ENCODE data around the gene MBOAT7.
"Not testable (repeated sequence)": the region's sequence is repeated elsewhere in the genome, so short reads cannot be mapped to it uniquely, and the experiment has no call there.

Gene MBOAT7, protein sequence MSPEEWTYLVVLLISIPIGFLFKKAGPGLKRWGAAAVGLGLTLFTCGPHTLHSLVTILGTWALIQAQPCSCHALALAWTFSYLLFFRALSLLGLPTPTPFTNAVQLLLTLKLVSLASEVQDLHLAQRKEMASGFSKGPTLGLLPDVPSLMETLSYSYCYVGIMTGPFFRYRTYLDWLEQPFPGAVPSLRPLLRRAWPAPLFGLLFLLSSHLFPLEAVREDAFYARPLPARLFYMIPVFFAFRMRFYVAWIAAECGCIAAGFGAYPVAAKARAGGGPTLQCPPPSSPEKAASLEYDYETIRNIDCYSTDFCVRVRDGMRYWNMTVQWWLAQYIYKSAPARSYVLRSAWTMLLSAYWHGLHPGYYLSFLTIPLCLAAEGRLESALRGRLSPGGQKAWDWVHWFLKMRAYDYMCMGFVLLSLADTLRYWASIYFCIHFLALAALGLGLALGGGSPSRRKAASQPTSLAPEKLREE

DNA sequence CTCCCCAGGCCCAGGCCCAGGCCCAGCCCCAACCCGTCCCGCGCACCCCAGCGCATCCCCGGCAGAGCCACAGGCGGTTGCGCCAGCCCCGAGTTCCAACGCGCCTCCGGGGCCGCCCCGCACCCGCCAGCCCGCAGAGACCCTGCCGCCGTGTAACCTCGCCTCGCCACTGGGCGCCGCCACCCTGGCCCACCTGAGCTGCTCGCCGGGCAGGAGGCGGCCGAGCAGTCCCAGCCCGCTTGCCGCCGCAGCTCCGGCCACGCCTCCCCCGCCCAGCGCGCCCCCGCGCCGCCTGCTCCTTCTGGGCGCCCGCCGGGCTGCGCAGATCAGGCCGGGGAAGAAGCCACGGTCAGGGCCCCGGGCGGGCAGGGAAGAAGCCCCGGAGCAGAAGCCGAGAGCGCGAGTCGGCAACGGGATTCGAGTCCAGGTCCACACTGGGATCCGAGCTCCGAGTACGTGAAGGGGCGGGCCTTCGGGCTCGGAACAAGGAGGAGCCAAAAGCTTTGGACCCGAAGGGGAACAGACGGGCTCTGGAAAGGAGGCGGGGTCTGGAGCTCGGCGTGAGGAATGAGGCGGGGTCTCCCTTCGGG lies at the start of gene MBOAT7:
TSS of gene MBOAT7 (minus strand) at position 436 of the 590 bp plus-strand sequence. CDS start 1,072 bp downstream, outside the sequence.
- no peak for DNase-seq

DNA sequence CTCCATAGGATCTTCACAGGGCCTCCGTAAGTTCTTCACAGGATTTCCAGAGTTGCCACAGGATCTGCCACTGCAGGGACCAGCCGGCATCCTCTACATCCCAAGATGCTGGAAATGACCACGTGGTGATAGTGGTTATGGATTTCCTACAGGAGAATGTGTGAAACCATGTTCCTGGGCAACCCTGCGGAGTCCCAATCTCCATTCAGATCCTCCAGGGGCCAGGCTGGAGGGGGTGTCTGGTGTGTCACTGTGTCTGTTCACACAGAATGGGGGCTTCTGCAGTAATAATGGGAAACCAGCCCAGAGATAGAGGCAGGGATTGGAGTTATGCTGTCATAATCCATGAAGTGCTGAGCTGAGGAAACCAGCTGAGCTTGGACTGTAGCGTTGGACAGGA lies 44.6 kb upstream of the MBOAT7 start:
- DNase-seq = no peak

DNA sequence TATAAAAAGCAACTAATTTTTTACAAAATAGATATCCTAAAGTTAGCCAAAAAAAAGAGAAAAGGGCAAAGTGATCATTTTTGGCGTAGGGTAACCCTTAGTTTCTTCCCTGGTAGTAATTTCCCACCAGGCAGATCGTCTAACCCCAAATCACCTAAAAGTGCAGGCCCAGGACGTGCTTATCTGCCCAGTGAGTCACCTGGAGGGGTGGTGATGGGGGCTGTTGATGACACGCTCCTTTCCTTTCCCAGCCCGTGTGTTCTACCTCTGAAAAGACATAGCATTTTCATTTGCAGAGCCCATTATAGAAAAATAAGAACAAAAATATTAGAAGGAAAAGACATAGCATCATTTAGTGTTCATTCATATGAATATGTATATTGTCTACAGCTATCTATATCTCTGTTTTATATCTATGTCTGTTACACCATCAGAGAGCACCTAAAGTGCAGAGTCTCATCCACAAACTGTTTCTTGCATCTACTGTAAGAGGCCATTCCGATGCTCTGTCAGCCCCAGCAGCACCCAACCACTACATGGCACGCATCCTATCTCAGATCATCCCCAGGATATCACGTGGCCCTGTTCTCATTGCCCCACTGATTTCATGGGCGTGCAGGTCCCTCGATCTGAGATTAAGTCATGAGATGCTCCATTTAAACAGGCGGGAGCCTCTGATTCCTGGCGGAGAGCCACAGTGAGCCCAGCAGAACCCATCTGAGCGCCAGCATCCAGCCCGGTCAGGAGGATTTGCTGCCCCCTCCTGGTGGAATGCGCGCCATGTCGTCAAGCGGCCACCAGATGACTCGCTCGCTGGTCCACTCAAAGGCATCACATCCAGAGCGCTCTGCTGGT lies 41.9 kb upstream of the MBOAT7 start:
- peak; percentile 59 to 81 for DNase-seq

DNA sequence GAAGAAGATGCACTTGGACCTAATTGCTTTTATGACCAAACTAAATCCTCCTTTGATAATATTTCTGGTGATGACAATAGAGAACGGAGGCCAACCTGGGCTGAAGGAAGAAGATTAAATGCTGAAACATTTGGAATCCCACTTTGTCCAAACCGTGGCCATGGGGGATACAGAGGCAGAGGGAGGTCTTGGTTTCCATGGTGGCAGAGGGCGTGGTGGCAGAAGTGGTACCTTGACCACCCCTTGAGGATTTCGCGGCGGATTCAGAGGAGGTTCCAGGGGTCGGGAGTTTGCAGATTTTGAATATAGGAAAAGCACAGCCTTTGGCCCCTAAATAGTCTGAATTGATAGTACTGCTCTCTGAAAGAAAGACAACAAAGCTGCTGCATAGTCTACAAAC lies 40.7 kb upstream of the MBOAT7 start:
- no peak for DNase-seq

DNA sequence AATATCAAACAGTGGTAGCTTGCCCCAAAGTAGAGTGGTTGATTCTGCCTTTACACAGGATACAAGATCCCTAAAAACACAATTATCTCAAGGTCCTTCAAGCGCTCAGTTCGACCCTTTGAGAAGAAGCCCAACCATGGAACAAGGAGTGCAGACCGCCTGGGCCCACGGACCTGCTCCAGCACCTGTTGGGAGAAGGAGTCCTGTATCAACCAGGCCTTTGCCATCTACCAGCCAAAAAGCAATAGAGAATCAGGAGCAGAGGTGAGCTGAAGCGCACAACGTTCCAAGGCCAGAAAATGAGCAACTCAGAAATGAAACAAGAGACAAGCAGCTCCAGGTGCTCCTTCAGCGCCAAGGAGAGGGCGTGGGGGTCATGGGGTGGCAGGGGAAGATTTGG lies 39.8 kb upstream of the MBOAT7 start:
- DNase-seq = no peak

DNA sequence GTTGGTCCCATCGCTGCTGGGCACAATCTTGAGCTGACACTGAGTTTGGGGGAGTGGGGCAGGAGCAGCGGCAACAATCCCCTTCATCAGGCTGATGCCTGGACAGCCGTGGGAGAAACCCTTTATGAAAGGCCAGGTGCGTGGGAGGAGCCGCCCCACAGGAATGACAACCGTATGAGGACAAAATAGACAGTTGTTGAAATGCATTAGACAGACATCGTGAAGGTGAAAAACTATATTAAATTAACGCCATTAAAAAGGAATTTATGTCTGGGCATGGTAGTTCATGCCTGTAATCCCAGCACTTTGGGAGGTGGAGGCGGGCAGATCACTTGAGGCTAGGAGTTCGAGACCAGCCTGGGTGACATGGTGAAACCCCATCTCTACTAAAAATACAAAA lies 35.2 kb upstream of the MBOAT7 start:
- DNase-seq = not testable (repeated sequence)

DNA sequence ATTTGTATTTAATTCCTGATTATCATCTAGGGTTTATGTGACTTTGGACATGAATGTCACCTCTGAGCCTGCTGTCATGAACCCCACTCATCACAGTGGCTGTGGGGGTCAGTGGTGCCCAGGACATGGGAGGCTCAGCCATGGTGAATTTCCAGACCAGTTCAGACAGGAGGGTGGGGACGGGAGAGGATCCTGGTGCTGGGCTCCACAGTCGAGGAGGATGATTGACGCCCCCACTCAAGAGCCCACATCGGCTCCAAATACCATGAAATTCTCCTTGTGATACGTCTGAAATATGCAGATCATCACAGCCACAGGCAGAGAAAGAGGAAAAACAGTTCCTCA lies 34.5 kb upstream of the MBOAT7 start:
- DNase-seq = not testable (repeated sequence)

DNA sequence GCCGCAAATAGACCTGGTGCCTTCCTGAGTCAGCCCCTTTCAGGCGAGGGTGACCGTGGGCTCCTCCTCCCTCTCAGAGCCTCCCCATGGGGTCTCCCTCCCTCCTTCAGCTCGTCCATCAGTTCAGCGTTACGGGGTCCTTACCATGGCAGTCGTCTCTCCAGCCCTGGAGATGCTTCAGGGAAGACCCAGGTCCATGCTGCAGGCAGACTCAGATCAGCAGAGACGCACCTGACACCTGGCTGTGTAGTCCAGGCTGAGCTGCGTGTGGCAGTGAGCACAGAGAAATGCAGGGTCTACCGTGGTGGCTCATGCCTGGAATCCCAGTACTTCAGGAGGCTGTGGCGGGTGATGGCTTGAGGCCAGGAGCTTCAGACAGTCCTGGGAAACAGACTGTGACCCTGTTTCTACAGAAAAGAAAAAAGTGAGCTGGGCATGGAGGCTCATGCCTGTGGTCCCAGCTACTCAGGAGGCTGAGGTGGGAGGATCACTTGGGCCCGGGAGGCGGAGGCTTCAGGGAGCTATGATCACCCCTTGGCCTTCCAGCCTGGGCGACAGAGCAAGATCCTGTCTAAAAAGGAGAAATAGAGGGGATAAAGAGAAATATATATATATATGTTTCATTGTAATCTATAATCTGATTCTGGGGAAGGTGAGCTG lies 34.0 kb upstream of the MBOAT7 start:
- not testable (repeated sequence) for DNase-seq

DNA sequence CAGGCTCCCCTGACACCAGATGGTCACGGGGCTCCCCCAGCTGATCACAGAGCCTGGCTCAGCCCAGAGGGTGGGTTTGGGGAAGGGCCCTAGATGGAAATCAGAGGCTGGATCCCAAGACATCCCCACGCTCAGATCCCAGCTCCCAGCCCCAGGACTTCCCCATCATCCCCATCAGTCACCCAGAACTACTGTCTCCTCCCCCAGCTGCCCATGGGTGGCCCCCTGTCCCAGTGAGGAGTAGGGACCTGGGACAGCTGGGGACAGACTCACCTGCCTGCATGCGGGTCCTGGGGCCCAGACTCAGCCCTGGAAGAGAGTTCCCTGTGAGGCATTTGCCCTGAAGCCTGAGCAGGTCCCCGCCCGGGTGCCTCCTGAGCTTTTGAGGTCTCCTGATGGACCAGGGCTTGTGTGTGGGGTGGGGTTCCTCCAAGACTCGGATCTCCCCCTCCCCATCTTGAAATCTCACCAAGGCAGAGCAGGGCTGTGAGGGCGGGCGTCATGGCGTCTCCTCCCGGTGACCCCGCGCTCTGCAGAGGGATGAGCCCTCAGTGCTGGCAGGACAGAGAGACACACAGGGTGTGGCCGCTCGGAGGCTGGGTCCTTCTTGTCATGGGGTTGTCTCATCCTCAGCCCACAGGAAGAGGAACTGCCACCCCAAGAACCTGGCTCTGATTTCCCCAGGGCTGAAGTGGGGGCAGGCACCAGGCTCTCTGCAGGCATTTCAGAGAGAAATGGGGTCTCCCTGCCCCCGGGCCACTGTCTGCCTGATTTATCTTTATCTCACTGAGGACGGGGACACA lies 33.3 kb upstream of the MBOAT7 start, which contains the start of gene LILRB3:
TSS of gene LILRB3 (minus strand) at position 534 of the 803 bp plus-strand sequence. CDS start at position 503, 31 bp downstream.
- DNase-seq = not testable (repeated sequence)

DNA sequence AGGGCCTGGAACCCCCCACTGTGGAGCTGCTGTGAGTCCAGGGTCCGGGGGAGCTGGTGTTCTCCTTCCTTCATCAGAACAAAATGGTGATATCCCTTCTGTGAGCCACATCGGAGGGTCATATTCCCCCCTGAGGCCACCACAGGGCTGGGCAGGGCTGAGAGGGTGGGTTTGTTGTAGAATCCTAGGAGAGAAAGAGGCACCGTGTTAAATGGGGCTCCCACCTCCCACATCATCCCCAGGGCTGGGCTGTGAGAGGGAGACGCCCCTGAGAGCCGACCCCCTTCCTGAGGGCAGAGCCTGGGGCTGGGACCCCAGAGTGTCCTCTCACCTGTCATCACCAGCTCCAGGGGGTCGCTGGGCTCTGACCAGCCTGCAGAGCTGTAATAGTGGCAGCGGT lies 32.6 kb upstream of the MBOAT7 start:
- DNase-seq = not testable (repeated sequence)

DNA sequence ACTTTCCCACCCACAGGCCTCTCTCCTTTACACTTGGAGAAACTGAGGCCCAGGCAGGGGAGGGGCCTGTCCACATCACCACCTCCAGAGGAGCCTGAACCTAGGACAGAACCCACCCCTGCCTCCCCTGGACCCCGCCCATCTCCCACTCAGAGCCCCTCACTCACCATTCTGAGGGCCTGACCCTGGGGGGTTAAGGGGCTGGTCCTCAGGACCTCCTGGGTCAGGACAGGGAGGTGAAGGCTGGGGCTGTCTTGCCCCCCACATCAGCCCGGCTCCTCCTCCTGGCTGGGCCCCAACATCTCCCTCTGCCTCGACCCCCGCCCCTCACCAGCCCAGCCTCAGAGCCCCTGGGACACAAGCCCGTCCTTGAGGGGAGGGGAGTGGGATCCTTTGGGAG lies 30.3 kb upstream of the MBOAT7 start:
- not testable (repeated sequence) for DNase-seq

DNA sequence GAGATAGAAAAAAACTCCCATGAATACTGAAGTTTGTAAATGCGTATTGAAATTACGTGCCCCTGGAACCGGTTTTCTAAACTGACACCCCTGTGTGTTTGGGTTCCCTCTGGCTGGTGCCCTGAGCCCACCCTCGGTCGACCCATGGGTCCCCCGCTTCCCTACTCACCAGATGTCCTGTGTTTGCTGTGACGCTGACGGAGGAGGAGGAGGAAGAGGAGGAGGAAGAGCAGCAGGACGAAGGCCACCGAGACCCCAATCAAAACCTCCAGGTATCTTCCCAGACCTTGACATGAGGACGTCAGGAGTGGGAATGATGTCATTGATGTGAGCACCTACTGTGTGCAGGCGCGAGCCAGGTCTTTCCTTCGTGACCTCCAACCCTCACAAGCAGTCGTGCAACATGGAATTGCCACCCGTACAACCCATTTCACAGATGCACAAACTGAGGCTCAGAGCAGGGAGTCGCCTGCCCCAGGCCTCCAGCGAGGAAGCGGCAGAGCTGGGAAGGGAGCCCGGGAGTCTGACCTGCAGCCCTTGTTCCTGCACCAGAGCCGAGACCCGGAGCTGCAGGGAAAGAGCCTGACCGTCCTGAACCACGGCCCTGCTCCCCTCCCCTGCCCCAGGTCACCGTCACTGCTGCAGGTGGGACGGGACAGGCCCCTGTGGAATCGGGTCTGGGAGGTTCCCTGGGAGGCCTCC lies 29.7 kb upstream of the MBOAT7 start:
- no peak for DNase-seq

DNA sequence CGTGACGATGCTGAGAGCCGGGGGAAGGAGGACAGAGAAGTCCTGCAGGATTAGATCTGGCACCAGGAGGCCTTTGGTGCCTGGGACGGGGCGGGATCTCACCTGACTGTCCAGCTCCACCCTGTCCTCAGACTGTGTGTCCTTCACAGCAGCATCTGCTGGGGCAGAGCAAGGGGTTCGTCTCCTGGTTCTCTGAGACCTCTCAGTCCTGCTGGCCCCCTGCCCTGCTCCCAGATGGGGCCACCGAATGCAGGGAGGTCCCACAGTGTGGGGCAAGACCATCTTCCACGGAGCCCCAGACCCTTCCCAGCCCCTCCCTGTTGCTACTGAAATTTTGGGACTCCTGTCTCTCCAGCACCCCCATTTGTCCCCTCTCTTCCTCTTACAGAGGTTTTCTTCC lies 28.9 kb upstream of the MBOAT7 start:
- DNase-seq = no peak

DNA sequence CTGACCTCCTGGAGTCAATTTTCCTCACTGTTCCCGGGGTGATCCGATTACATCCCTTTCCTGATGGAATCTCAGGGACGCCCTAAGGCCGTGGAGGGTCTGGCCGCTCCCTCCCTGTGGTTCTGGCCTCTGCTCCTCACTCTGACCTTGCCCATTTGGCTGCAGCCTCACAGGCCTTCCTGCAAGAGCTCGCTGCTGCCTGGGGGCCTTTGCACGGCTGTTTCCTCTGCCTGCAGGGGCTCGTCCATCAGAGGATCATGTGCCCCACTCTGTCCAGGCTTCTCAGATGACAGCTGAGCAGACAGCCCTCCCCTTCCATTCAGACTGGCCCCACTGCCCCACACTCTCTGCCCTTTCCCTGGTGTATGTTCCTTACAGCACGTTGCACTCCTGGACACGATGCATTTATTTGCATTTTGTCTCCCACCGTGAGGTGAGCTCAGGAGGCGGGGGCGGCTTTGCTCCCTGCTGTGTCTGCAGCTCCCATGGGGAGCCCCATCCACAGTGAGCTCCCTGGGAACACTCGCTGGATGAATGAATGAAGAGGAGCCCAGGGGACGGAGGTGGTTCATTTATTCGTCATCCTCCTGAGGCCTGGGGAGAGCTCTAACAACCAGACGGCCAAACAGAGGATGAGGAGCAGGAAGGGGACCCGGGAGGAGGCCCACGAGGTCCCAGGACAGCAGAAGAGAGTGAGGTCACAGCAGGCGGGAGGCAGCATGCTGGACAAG lies 28.3 kb upstream of the MBOAT7 start:
- not testable (repeated sequence) for DNase-seq

DNA sequence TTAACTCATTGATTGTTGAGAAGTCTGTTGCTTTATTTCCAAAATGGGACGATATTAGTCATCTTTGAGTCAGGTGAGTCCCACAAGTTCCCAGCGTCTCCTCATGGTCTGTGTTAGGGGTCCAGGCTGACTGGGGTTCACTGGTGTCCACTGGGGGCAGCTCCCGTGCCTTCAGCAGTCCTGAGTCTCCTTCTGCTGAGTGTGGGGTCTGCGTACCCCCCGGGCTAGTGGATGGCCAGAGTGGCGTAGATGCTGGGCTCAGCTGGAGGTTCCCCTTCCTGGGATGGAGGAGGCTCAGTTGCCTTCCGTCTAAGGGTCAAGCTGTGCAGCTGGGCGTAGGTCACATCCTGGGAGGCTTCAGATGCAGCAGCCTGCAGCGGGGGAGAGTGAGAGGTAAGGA lies 27.5 kb upstream of the MBOAT7 start:
- DNase-seq = no peak

DNA sequence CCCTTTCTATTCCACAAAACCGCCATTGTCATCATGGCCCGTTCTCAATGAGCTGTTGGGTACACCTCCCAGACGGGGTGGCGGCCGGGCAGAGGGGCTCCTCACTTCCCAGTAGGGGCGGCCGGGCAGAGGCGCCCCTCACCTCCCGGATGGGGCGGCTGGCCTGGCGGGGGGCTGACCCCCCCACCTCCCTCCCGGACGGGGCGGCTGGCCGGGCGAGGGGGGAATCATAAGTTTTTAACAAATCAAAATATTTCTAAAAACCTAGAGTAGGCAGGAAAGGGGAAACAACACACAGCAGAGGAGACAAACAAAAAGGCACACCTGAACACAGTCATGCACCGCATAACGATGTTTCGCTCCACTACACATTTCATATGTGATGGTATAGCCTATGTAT lies 25.4 kb upstream of the MBOAT7 start:
- not testable (repeated sequence) for DNase-seq

DNA sequence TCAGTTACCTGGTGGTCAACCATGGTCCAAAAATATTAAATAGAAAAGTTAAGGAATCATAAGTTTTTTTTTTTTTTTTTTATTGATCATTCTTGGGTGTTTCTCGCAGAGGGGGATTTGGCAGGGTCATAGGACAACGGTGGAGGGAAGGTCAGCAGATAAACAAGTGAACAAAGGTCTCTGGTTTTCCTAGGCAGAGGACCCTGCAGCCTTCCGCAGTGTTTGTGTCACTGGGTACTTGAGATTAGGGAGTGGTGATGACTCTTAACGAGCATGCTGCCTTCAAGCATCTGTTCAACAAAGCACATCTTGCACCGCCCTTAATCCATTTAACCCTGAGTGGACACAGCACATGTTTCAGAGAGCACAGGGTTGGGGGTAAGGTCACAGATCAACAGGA lies 24.8 kb upstream of the MBOAT7 start:
- not testable (repeated sequence) for DNase-seq

DNA sequence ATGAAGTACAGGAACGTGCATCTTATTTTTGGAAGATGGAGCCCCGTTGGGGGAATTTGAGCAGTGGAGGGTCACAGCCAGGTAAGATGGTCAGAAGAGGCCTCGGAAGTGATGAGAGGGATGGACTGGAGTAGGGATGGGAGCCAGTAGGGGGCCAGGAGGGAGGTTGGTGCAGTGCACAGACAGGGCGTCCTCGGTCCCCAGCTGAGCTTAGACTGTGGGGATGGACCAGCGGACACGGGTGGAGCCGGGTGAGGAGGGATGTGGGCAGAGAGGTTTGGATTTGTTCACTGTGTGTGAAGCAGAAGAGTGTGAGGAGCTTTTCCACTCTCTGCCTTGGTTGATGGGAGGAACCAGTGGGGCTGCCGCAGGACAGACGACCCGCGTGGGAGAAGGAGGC lies 21.9 kb upstream of the MBOAT7 start:
- no peak for DNase-seq

DNA sequence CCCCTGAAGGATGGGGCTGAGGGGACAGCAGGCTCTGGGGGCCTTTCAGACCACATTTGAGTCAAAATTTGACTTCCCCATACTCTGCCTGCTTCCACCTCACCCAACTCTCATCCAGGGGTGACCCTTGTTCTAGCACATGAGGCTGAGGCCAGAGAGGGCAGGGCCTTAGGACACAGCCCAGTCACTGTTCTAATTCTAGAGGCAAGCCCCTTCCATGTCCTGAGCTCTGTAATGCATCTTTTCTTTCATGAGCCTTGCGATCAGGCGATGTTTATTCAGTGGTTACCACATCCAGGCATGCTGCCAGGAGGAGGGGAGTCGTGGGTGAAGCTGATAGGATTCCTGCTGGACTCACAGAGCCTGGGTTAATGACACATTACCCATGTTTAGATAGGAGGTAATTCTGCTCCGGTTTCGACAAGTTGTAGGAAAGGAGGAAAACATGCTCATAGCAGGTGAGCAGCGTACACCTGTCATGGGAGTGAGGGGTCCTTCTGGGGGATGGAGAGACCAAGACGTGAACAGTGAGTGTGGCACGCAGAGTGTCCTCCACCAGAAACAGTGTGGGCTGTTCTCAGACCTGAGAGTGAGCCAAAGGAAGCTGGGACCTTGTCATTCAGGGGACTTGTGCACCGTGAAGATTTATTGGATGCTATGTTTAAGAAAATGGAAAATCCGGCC lies 20.6 kb upstream of the MBOAT7 start:
- peak; percentile 27 to 74 for DNase-seq
